Stimulated activated CD4-positive, alpha-beta T cell treated with anti-CD3 and anti-CD28 coated beads, TNF-alpha, amount 100 ng/mL, for 24 hours (primary cell): Measurements from ENCODE around the gene PRPF8.

ENCODE experiments used
- DNase-seq, 3 experiments: peaks; one replicate each; pipeline ENCODE4 v3.0.0-alpha.2; 2020; ENCODE audit warnings: low read depth in 3 of 3

The PRPF8 gene

DNA sequence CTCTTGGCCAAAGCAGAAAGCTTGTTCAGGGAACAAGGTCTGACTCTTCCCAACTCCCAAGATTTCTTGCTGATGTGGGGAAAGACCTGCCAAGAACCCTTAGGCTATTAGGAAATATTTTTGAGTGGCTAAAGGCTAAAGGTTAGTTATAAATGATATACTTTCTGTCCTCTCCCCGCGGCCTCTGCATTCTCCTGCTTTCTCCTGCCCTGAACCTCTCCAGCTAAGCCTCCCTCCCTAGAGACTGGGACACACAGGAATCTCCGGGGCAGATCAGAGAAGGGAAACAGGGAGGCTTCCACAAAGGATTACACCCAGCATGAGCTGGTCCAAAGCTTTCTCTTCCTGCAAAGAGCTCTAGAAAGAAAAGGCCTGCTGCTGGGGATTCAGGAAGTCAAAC is 58.3 kb downstream of the PRPF8 start:
- no peak for DNase-seq

DNA sequence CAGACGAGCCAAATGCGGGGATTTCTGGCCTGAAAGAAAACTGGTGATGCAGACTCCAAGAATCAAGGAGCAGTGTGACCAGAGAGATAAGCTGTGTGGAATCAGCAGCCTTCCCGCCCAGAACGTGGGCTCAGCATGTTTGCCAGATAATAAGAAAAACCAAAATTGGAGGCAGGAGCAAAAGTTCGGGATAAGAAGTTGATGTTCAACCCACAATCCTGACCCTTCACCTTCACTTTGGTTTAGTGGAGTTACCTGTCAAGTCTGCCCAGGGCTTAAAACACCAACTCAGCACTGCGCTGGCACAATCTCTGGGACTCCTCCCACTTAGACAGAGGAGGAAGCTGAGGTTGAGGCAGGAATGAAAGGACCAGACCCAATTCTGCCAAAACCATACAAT is 59.1 kb downstream of the PRPF8 start:
- no peak for DNase-seq

DNA sequence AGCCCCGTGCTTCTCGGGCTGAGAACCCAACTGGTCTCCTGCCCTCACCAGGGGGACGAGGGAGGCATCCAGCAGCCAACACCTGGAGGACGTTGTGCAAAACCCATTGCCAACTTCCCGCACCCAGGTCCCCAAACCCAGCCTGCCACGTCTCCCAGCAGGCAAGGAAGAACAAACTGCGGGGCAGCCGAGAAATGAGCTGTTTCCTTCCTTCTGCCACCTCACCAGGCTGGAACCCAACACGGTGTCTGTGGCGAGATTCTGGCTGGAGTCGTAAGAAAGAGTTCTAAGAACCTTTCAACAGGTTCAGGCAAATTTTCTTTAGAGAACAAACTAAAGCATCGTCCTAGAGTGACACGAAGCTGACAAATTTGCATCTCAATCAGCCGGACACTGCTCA is 59.6 kb downstream of the PRPF8 start:
- no peak for DNase-seq

DNA sequence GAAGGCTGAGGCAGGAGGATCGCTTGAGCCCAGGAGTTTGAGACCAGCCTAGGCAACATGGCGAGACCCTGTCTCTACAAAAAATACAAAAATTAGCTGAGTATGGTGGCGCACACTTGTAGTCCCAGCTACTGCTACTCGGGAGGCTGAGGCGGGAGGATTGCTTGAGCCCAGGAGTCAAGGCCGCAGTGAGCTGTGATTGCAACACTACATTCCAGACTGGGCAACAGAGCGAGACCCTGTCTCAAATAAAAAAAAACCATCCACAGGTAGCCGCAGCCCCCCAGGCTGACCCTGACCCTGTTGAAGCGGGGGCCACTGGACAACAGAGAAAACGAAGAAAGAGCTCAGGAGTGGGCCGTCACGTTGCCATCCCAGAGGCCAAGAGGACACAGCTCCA is 60.0 kb downstream of the PRPF8 start:
- DNase-seq = no peak

DNA sequence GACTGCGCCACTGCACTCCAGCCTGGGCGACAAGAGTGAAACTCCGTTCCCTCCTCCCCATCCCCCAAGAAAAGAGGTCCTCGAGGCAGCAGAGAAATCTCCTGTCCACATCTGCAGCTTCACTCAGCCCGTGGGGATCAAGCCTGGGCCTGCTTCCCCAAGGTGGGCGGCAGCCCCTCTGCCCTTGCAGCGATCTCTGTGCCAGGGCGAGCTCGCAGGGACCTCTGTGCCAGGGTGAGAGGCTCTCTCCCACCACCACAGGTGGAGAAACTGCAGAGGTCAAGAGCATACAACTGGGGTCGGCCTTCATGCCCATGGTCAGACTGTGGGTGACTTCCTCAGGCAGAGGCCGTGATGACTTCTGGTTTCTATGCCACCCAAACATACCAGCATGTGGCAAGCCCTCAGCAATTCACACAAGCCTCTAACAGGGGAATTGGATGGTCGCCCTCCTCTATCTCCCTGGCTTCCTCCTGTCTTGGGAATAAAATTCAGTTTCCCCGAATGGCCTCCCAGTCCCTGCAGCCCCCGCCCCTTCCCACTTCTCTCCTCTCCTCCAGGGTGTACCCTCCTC is 61.5 kb downstream of the PRPF8 start:
- DNase-seq = no peak

DNA sequence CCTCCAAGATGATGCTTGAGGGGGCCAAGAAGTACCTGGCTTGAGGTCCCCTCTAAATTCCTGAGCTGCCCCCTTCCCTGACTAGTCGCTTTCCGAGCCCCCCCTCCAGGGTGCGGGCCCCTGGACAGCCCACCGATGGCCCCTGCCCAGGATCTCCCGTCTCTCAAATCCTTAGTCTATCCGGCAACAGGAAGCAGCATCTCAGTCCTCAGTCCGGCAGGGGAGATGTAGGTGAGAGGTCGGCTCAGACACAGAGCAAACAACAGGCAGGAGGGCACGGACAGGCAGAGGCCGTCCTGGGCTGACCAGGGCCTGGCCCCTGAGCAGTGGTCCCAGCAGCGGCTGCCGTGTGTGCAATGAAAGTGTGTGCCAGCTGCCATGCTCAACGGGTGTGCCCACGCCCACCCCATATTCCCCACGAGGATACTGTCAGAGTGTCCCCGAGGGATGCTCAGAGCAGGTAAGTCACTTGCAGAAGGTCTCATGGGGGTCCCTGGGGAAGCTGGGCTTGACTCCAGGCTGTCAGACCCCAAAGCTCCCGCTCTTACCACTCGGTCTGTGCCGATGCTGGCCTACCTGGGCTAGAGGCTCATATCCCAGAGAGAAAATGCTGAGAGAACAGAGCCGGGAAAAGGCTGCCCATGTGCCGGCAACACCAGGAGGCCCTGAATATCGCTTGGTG is 63.3 kb downstream of the PRPF8 start:
- DNase-seq = no peak

DNA sequence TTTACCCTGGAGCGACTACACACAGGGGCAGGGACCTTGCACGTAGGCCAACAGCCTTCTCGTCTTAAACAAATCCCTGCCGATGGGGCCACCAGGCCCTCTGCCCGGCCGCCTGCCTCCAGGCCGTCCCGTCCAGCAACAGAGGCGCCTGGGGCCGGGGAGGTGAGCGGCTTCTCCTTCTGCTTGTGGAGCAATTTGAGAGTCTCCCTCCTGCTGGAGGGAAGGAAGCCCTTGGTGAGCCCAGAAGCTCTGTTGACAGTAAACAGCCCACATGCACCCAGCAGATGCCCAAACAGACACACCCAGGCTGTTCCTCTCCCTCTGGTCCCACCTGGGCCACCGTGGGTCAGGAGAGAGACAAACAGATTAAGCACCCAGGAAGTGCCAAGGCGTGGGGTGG is 64.2 kb downstream of the PRPF8 start:
- no peak for DNase-seq

DNA sequence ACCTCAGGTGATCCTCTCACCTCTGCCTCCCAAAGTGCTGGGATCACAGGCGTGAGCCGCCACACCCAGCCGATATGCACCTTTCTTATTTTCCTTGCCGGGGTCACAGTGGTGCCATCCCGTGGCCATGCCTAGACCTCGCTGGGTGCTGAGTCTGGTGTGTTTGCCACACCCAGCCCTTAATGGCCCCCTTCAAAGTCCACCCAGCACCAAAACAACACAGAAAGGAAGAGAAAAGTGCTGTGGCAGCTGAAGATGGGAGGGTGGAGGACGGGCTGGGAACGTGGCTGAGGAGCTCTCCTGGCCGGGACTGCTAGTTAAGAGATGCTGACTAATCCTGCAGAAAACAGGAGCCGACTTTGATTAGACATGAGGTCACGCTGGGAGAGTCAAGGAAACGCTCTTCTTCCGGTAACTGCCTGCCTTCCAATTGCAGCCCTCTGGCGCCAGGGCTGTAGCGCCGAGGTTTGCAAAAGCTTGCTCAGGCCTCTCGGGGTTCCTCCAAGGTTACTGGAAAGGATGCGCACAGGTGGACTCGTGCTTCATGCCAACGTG is 67.0 kb downstream of the PRPF8 start:
- no peak for DNase-seq

DNA sequence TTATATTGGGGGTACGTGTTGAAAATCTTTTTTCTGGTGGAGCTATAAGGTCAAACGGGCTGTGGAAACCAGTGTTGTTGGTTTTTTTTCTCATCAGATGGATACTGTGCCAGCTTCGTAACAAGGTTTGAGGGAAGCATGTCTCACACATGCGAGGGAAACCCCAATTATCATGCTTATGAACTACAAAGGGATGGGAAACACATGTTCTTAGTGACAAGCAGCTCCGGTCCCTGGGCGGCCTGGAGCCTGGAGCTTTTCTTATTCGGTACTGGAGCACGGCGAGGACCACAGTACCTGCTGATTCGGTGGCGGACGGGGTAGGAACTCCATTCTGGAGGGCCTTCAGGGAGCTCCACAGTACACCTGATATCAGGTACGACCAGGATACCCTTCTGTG is 68.6 kb downstream of the PRPF8 start:
- DNase-seq = no peak

DNA sequence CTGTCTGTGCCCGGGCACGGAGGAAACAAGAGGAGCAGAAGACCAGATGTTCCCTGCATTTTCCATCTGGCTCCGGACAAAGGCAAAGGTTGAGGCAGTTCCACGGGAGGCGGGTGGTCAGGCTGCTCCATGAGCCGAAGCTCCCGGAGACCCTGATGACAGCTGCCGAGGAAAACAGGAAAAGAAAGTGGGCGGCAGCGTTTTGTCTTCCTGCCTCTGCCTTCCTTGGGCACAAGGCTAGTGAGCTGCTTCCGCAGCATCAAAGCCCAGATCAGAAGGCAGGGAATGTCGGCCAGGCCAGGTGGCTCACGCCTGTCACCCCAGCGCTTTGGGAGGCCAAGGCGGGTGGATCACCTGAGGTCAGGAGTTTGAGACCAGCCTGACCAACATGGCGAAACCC is 72.3 kb downstream of the PRPF8 start:
- no peak for DNase-seq

DNA sequence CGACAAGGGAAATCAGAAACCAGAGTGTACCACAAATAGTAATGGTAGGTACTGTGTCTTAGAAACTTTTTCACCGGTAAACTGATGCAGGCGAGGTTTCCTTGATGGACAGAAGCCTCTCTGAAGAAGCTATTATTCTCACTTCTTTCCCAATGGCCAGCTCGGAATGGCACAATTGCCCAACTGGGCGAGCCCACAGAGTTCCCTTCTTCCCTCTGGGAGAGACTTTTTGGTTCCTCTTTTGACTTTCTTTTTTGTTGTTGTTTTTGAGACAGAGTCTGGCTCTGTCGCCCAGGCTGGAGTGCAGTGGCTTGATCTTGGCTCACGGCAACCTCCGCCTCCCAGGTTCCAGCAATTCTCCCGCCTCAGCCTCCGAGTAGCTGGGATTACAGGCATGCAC is 73.0 kb downstream of the PRPF8 start:
- DNase-seq = no peak

DNA sequence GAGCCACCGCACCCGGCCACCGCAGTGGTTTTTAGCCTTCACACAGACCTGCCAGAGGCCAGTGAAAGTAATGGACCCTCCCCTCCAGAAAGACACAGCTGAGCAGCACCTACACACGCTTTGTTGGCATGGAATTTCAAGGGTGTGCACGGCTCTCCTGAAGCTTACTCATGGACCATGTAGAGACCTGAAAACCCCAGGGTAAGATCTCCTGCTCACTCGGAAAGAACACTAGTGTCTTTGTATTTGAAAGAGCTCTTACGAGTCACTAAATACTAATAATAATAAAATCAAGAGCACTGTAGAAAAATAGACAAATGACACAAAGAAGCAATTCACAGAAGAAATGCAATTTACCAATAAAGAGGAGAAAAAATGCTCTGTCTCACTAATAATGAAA is 76.0 kb downstream of the PRPF8 start:
- DNase-seq = no peak

DNA sequence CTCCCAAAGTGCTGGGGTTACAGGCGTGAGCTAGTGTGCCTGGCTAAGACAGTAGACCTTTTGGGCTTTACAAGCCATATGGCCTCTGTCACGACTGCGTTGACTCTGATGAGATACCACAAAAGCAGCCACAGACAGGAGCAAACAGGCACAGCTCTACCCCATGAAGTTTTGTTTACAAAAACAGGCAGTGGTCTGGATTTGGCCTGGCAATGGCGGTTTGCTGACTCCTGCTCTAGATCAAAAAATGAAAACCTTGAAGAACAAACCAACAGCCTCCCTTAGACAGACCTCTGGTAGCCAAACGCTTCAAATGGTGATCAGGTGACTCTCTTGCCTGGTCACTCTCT is 76.7 kb downstream of the PRPF8 start:
- DNase-seq = no peak

DNA sequence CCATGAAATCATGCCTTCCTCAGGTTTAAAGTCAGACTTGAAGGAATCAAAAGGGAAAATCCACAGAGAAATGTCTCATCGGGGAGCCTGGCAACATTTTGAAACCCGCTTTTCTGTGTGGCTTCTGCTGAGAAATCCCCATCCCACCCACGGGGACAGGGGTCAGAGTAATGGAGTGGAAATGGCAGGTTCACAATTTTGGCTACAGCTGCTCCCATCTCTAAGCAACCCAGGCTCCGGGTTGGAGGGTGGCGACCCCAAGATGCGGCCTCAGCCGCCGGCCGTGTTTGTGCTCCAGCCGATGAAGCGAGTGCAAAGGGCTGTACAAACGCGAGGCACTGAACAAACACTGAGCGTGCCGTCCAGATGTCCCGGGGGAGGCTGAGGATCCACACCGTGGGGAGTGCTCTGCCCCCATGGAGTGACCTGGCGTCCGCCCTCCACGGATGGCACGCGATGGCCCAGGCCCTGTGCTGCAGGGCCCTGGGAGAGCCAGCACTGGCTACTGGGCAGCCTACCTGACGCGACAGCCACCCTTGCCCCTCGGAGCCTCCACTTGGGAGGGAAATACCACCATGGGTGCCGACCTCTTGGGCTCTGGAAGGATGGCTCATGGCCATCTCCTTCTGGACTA is 78.2 kb downstream of the PRPF8 start:
- DNase-seq = no peak

DNA sequence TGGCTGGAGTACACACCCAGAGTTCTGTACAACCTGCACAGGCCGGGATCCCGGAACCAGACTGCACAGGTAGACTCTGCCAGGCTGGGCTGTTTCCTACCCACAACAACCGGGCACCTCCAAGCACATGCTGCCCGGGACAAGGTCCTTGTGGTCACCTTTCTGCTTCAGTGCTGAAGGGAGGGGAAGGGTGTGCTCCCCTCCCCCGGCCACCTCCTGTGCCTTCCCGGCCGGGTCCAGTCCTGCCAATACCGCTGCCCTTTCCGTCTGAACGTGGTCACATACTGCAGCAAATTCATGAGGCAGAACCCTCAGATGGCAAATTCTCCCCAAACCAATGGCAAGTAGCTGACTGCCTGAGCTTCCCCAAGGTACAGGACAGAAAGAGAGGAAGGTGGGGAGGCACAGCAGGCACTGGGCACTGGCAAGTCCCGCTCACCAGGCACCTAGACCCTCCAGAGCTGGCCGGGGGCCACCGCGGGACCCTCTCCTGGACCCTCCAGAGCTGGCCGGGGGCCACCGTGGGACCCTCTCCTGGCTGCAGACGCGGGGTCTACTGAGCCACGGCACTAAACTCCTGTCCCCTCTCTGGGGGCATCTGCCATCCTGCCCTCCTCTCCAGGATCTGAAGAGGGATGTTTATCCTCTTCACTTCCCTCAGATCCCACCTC is 78.9 kb downstream of the PRPF8 start:
- DNase-seq = no peak

DNA sequence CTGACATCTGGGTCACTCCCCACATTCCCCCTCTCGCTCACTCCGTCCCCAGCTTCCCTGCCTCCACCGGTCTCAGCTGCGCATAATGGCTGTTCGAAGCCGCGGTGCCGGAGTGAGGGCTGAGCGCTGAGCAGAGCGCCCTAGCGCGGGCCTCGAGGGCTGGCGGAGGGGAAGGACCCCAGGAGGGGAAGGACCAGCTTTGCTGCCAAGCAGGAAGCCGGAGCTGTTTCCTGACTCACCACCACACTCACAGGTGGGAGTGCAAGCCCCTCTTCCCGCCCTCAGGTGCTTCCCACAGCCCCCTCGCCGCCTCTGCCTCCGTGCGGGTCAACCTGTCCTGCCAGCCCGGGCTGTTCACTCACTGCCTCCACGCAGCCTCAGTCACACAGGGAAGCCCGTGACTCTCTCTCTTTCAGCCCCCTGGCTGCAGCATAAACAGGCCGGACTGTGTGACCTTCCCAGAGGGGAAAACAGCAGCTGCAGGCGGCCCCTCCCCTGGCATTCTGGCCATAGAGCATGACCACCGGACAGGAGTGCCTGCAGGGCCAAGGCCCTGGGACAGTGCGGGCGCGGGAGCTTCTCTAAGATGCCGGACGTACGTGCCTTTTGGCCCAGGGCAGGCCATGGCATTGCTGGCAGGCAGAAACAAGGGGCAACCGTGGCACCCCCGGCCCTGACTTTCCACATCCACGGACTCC is 79.7 kb downstream of the PRPF8 start:
- DNase-seq = no peak

DNA sequence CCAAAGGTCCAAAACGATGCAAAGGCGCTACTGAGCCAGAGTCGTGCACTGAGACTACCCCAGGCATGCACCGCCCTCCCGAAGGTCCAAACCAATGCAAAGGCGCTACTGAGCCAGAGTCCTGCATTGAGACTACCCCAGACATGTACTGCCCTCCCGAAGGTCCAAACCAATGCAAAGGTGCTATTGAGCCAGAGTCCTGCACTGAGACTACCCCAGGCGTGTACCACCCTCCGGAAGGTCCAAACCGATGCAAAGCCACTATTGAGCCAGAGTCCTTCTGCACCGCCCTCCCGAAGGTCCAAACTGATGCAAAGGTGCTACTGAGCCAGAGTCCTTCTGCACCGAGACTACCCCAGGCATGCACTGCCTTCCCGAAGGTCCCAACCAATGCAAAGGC is 83.1 kb downstream of the PRPF8 start:
- no peak for DNase-seq
